ENCODE data around the gene CBLC. TPM values are rescaled to one million over a fixed set of nuclear protein-coding genes. Genes with fewer than 3 reads are reported as not detected.

Gene CBLC
- total RNA-seq, 4 donors from 2014 or later: 0.49 TPM; not detected in 3

DNA sequence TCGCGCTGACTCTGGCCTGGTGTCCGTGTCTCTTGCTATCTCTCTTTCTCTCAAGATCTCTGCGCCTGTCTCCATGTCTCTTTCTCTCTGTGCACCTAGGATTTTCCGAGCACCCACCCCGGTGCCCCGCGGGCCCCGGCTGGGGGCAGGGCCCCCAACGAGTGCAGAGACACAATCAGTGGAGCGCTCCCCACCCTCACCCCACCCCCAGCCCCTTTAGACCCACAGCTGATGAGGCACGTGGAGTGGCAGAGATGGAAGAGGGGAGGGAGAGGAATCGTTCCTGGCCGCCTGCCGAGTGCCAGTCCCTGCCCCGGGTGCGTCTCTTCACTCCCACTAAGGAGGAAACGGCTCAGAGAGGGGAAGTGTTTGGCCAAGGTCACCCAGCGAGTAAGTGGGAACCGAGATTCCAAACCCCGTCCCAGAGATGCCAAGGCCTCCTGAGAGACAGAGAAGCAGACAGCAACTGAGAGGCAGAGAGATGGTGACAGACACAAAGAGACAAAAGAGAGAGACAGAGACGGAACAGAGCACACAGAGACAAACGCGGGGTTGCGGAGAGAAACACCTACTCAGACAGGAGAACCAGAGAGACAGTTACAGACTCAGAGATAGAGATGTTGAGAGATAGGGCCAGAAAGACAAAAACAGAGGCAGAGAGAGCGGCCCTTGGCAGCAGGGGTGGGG, 29.8 kb upstream of the CBLC start:
- Histone ChIP-seq H3K27ac (peak overlapping the region; percentile 91 to 97 (median 95)), H3K36me3 (peaks cover 0 to 16% of the 10 kb centered on the region in 2 donors), H3K9me3 (no peaks in the 10 kb centered on the region), H3K4me3 (peak overlapping the region; percentile 61 to 87 (median 72)), H3K27me3 (no peaks in the 10 kb centered on the region), H3K4me1 (peaks cover 43 to 67% of the 10 kb centered on the region in 2 donors)
- DNase-seq: peak; percentile 43 to 73
- peak in 1 of 2 donors; percentile 12 for TF ChIP-seq POLR2A (IDR thresholded peaks at IDR 0.05)
- TF ChIP-seq, protein P1, sequence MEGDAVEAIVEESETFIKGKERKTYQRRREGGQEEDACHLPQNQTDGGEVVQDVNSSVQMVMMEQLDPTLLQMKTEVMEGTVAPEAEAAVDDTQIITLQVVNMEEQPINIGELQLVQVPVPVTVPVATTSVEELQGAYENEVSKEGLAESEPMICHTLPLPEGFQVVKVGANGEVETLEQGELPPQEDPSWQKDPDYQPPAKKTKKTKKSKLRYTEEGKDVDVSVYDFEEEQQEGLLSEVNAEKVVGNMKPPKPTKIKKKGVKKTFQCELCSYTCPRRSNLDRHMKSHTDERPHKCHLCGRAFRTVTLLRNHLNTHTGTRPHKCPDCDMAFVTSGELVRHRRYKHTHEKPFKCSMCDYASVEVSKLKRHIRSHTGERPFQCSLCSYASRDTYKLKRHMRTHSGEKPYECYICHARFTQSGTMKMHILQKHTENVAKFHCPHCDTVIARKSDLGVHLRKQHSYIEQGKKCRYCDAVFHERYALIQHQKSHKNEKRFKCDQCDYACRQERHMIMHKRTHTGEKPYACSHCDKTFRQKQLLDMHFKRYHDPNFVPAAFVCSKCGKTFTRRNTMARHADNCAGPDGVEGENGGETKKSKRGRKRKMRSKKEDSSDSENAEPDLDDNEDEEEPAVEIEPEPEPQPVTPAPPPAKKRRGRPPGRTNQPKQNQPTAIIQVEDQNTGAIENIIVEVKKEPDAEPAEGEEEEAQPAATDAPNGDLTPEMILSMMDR (IDR thresholded peaks at IDR 0.05 in 4 of 5, conservative IDR thresholded peaks at IDR 0.05 in 1 of 5): no peak
- in situ Hi-C loops (cut with MboI; ENCODE audit: low sequenced_read_pairs in 4 of 4) (no loop called here), intact Hi-C loops (cut with DNase I; ENCODE audit: low total_unique reads) (loop anchor here (5.0 to 10.0 kb wide), 3 partner anchors 207 to 1019 kb away; partner anchors contain the start of genes CLPTM1, PPP1R37 and SIX5)
- ATAC-seq: peak; percentile 45 to 49

DNA sequence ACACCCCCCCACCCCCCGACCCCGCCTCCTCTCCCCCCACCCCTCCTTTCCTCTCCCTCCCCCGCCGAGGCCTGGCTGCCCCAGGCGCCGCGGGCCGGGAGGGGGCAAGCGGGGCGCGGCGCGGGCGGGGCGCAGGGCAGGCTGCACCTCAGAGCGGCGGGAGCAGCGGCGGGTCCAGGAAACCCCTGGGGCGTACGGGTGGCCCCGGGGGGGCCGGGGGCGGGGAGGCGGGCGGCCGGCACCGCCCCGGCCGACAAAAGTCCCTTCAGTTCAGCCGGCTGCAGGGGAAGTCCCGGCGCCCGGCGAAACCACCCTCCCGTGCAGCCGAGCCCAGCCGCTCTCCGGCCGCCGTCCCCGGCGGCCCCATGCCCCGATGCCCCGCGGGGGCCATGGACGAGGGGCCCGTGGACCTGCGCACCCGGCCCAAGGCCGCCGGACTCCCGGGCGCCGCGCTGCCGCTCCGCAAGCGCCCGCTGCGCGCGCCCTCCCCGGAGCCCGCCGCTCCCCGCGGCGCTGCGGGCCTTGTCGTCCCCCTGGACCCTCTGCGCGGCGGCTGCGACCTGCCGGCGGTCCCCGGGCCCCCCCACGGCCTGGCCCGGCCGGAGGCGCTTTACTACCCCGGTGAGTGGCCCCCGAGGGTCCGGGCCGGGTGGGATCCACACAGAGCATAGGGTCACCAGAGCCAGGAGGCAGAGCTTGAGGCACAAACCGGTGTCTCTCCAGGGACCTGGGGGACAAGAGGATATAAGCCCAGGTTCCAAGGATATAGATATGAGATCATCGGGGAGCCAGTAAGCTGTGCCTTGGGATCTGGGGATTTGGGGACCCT, 29.1 kb upstream of the CBLC start, which contains the start of gene BCL3:
TSS of gene BCL3 (plus strand) at position 283 of the 829 bp plus-strand sequence. CDS start at position 366, 83 bp downstream.
- Histone ChIP-seq H3K9me3 (no peaks in the 10 kb centered on the region), H3K27ac (peak within 1 kb of the TSS; percentile 91 to 97 (median 95)), H3K4me1 (peaks cover 44 to 64% of the 10 kb centered on the region in 2 donors), H3K36me3 (peaks cover 0 to 16% of the 10 kb centered on the region in 2 donors), H3K27me3 (no peaks in the 10 kb centered on the region), H3K4me3 (peak within 1 kb of the TSS; percentile 61 to 87 (median 72))
- ATAC-seq: peak; percentile 55 to 59
- in situ Hi-C loops (cut with MboI; ENCODE audit: low sequenced_read_pairs in 4 of 4) (no loop called here), intact Hi-C loops (cut with DNase I; ENCODE audit: low total_unique reads) (loop anchor here (5.0 to 10.0 kb wide), 3 partner anchors 206 to 1019 kb away; partner anchors contain the start of genes CLPTM1, PPP1R37 and SIX5)
- DNase-seq: peak in 1 of 2 donors; percentile 59
- peak; percentile 41 to 48 for TF ChIP-seq POLR2A (IDR thresholded peaks at IDR 0.05)
- TF ChIP-seq, protein P1 (IDR thresholded peaks at IDR 0.05 in 4 of 5, conservative IDR thresholded peaks at IDR 0.05 in 1 of 5): no peak

DNA sequence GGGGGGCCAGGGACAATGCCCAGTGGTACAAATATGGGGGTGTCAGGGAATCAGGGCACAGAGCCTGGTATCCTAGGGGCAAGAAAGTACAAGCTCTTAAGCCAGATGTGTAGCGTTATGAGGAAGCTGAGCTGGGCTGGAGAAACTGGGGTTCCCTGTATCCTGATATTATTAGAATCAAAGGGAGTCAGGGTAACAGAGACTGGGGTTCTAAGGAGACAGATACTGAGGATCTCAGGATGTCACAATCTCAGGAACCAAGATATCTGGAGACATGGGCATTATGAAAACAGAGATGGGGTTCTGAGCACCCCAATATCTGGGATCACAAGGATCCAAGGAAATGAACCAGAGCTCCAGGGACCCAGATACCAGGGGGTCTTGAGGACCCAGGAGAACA, 28.4 kb upstream of the CBLC start:
- no peaks in the 10 kb centered on the region for H3K27me3 ChIP-seq
- intact Hi-C loops (cut with DNase I; ENCODE audit: low total_unique reads): loop anchor here (5.0 to 10.0 kb wide), 3 partner anchors 206 to 1018 kb away; partner anchors contain the start of genes CLPTM1, PPP1R37 and SIX5
- H3K4me3 ChIP-seq: peak overlapping the region; percentile 61 to 87 (median 72)
- H3K36me3 ChIP-seq: peaks cover 0 to 16% of the 10 kb centered on the region in 2 donors
- ATAC-seq (no peak), DNase-seq (no peak)
- peaks cover 47 to 59% of the 10 kb centered on the region in 2 donors for H3K4me1 ChIP-seq
- H3K27ac ChIP-seq: peak overlapping the region; percentile 91 to 97 (median 95)
- in situ Hi-C loops (cut with MboI; ENCODE audit: low sequenced_read_pairs in 4 of 4): no loop called here
- TF ChIP-seq POLR2A (IDR thresholded peaks at IDR 0.05): no peak
- TF ChIP-seq, protein P1 (IDR thresholded peaks at IDR 0.05 in 4 of 5, conservative IDR thresholded peaks at IDR 0.05 in 1 of 5): no peak
- H3K9me3 ChIP-seq: no peaks in the 10 kb centered on the region

DNA sequence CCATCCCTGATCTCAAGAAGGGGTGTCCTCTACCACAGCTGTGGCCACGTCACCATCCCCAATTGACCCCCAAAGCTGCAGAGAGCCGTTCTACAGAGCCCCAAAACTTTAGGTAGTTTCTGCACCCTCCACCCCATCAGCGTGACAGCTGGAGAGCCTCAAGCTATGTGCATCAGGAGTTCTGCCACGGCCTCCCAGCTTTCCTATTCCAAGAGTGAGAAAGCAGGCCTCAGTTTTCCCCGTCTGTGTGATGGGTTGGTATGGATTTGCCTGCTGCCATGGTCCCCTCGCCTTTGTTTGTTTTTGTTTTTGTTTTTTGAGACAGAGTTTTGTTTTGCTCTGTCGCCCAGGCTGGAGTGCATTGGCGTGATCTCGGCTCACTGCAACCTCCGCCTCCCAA, 27.7 kb upstream of the CBLC start:
- ATAC-seq: no peak
- Histone ChIP-seq H3K4me3 (peak overlapping the region; percentile 61 to 87 (median 72)), H3K9me3 (no peaks in the 10 kb centered on the region), H3K4me1 (peaks cover 50 to 58% of the 10 kb centered on the region in 2 donors), H3K27ac (peak overlapping the region; percentile 91 to 97 (median 95)), H3K27me3 (no peaks in the 10 kb centered on the region), H3K36me3 (peaks cover 0 to 16% of the 10 kb centered on the region in 2 donors)
- TF ChIP-seq, protein P1 (IDR thresholded peaks at IDR 0.05 in 4 of 5, conservative IDR thresholded peaks at IDR 0.05 in 1 of 5): no peak
- no peak for TF ChIP-seq POLR2A (IDR thresholded peaks at IDR 0.05)
- in situ Hi-C loops (cut with MboI; ENCODE audit: low sequenced_read_pairs in 4 of 4) (no loop called here), intact Hi-C loops (cut with DNase I; ENCODE audit: low total_unique reads) (loop anchor here (5.0 to 10.0 kb wide), 3 partner anchors 205 to 1017 kb away; partner anchors contain the start of genes CLPTM1, PPP1R37 and SIX5)
- DNase-seq: no peak

All from gastrocnemius medialis (tissue), 4 donors.